ENCODE results near the gene KIF11. TPM values are rescaled to one million over a fixed set of nuclear protein-coding genes. Genes with fewer than 3 reads are reported as not detected.

Gene KIF11
- total and polyA plus RNA-seq, 9 of the 15 experiments (the other 6 are each of a cell fraction or from before 2014, with no cell fraction given) = 11.3 to 54.4 (median 29.2) TPM

DNA sequence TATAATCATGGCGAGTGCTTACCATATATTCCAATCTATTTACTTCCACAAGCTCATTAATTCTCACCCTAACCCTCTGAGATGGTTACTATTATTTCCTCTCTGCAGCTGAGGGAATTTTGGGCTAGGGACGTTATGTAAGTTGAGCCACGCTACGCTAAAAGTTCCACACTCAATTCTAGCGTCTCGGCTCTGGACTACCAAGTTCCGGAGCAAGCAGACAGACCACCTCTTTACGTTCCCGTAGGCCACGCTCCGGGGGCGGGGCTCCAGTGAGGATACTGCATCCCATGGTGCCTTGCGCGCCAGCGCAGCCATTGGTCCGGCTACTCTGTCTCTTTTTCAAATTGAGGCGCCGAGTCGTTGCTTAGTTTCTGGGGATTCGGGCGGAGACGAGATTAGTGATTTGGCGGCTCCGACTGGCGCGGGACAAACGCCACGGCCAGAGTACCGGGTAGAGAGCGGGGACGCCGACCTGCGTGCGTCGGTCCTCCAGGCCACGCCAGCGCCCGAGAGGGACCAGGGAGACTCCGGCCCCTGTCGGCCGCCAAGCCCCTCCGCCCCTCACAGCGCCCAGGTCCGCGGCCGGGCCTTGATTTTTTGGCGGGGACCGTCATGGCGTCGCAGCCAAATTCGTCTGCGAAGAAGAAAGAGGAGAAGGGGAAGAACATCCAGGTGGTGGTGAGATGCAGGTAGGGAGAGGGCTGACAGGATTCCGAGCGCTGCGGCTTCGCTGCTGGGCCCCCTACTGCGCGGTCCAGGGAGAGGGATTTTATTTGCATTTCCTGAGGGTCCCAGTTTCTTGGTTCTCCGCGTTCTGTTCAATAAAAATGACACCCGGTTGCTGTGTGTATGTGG is at the start of gene KIF11 (continued):
- TF ChIP-seq, protein P1, sequence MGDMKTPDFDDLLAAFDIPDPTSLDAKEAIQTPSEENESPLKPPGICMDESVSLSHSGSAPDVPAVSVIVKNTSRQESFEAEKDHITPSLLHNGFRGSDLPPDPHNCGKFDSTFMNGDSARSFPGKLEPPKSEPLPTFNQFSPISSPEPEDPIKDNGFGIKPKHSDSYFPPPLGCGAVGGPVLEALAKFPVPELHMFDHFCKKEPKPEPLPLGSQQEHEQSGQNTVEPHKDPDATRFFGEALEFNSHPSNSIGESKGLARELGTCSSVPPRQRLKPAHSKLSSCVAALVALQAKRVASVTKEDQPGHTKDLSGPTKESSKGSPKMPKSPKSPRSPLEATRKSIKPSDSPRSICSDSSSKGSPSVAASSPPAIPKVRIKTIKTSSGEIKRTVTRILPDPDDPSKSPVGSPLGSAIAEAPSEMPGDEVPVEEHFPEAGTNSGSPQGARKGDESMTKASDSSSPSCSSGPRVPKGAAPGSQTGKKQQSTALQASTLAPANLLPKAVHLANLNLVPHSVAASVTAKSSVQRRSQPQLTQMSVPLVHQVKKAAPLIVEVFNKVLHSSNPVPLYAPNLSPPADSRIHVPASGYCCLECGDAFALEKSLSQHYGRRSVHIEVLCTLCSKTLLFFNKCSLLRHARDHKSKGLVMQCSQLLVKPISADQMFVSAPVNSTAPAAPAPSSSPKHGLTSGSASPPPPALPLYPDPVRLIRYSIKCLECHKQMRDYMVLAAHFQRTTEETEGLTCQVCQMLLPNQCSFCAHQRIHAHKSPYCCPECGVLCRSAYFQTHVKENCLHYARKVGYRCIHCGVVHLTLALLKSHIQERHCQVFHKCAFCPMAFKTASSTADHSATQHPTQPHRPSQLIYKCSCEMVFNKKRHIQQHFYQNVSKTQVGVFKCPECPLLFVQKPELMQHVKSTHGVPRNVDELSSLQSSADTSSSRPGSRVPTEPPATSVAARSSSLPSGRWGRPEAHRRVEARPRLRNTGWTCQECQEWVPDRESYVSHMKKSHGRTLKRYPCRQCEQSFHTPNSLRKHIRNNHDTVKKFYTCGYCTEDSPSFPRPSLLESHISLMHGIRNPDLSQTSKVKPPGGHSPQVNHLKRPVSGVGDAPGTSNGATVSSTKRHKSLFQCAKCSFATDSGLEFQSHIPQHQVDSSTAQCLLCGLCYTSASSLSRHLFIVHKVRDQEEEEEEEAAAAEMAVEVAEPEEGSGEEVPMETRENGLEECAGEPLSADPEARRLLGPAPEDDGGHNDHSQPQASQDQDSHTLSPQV (IDR thresholded peaks at IDR 0.05) = no peak
- peak; percentile 88 for TF ChIP-seq LCOR (CRISPR knock-in tag; IDR thresholded peaks at IDR 0.05)
- TF ChIP-seq ZNF274 (IDR thresholded peaks at IDR 0.05; ENCODE audit: borderline replicate concordance, low read depth, low read length) = no peak
- TF ChIP-seq, protein P2, sequence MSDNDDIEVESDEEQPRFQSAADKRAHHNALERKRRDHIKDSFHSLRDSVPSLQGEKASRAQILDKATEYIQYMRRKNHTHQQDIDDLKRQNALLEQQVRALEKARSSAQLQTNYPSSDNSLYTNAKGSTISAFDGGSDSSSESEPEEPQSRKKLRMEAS (CRISPR knock-in tag; IDR thresholded peaks at IDR 0.05) = no peak; the same call in 1 of the 2 replicates
- TF ChIP-seq RBM34 (IDR thresholded peaks at IDR 0.05; ENCODE audit: borderline replicate concordance, insufficient read depth, low read length) = no peak
- TF ChIP-seq SAFB (IDR thresholded peaks at IDR 0.05; ENCODE audit: borderline replicate concordance, low read depth, low read length) = no peak
- no peak for TF ChIP-seq HDAC8 (tag; IDR thresholded peaks at IDR 0.05)
- TF ChIP-seq, protein P3, sequence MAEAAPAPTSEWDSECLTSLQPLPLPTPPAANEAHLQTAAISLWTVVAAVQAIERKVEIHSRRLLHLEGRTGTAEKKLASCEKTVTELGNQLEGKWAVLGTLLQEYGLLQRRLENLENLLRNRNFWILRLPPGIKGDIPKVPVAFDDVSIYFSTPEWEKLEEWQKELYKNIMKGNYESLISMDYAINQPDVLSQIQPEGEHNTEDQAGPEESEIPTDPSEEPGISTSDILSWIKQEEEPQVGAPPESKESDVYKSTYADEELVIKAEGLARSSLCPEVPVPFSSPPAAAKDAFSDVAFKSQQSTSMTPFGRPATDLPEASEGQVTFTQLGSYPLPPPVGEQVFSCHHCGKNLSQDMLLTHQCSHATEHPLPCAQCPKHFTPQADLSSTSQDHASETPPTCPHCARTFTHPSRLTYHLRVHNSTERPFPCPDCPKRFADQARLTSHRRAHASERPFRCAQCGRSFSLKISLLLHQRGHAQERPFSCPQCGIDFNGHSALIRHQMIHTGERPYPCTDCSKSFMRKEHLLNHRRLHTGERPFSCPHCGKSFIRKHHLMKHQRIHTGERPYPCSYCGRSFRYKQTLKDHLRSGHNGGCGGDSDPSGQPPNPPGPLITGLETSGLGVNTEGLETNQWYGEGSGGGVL (CRISPR knock-in tag; IDR thresholded peaks at IDR 0.05) = no peak
- no peak for TF ChIP-seq ETV5 (CRISPR knock-in tag; IDR thresholded peaks at IDR 0.05; ENCODE audit: low read depth)
- TF ChIP-seq MCM5 (IDR thresholded peaks at IDR 0.05; ENCODE audit: low read depth) = no peak
- no peak for TF ChIP-seq CEBPG (CRISPR knock-in tag; IDR thresholded peaks at IDR 0.05)
- TF ChIP-seq CEBPG (tag; conservative IDR thresholded peaks at IDR 0.05 in 1 of 2, IDR thresholded peaks at IDR 0.05 in 1 of 2) = no peak
- TF ChIP-seq, protein P4, sequence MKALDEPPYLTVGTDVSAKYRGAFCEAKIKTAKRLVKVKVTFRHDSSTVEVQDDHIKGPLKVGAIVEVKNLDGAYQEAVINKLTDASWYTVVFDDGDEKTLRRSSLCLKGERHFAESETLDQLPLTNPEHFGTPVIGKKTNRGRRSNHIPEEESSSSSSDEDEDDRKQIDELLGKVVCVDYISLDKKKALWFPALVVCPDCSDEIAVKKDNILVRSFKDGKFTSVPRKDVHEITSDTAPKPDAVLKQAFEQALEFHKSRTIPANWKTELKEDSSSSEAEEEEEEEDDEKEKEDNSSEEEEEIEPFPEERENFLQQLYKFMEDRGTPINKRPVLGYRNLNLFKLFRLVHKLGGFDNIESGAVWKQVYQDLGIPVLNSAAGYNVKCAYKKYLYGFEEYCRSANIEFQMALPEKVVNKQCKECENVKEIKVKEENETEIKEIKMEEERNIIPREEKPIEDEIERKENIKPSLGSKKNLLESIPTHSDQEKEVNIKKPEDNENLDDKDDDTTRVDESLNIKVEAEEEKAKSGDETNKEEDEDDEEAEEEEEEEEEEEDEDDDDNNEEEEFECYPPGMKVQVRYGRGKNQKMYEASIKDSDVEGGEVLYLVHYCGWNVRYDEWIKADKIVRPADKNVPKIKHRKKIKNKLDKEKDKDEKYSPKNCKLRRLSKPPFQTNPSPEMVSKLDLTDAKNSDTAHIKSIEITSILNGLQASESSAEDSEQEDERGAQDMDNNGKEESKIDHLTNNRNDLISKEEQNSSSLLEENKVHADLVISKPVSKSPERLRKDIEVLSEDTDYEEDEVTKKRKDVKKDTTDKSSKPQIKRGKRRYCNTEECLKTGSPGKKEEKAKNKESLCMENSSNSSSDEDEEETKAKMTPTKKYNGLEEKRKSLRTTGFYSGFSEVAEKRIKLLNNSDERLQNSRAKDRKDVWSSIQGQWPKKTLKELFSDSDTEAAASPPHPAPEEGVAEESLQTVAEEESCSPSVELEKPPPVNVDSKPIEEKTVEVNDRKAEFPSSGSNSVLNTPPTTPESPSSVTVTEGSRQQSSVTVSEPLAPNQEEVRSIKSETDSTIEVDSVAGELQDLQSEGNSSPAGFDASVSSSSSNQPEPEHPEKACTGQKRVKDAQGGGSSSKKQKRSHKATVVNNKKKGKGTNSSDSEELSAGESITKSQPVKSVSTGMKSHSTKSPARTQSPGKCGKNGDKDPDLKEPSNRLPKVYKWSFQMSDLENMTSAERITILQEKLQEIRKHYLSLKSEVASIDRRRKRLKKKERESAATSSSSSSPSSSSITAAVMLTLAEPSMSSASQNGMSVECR (CRISPR knock-in tag; IDR thresholded peaks at IDR 0.05) = peak; percentile 75

Data from K562 (cell line).